A172 (cell line): ENCODE data around the gene RALY. TPM values are rescaled to one million over a fixed set of nuclear protein-coding genes. Genes with fewer than 3 reads are reported as not detected.

ENCODE experiments used
- DNase-seq: peaks from one replicate; pipeline ENCODE4 v3.0.0-alpha.2; 2015; ENCODE audit warnings: low spot score
- total RNA-seq: library from RNA; depleted of rRNA; stranded (reverse); fragments of >200 nt; shearing (Covaris generic); gene quantifications from 2 replicates; pipeline ENCODE4 v1.2.3, GENCODE V29; 2014

Gene RALY
- total RNA-seq, 1 experiment from 2014 or later, result 126 TPM

GRCh38 chr20:34047010-34047687, 53.4 kb downstream of the RALY start:
- no peak for DNase-seq

GRCh38 chr20:34047917-34048316, 54.2 kb downstream of the RALY start:
- no peak for DNase-seq

GRCh38 chr20:34049389-34049788, 55.7 kb downstream of the RALY start:
- no peak for DNase-seq

- no peak for DNase-seq
Observed at GRCh38 chr20:34049897-34050695, 56.4 kb downstream of the RALY start.

- no peak for DNase-seq
Observed at GRCh38 chr20:34052414-34052813, 58.7 kb downstream of the RALY start.

- no peak for DNase-seq
Observed at GRCh38 chr20:34055290-34055689, 61.6 kb downstream of the RALY start.

- DNase-seq, result no peak
Observed at GRCh38 chr20:34058831-34059230, 65.1 kb downstream of the RALY start.

- DNase-seq, result no peak
Observed at GRCh38 chr20:34060970-34061369, 67.3 kb downstream of the RALY start.

- DNase-seq, result no peak
Observed at GRCh38 chr20:34061695-34062094, 68.0 kb downstream of the RALY start.

- no peak for DNase-seq
Observed at GRCh38 chr20:34062570-34063482, 69.1 kb downstream of the RALY start.

GRCh38 chr20:34064286-34064685, 70.6 kb downstream of the RALY start:
- DNase-seq, result no peak

- DNase-seq, result peak; percentile 72
Observed at GRCh38 chr20:34065260-34065659, 71.5 kb downstream of the RALY start.

GRCh38 chr20:34066476-34067090, 72.9 kb downstream of the RALY start:
- DNase-seq, result no peak

- DNase-seq, result no peak
Observed at GRCh38 chr20:34068001-34068400, 74.3 kb downstream of the RALY start.

- DNase-seq, result peak; percentile 71
Observed at GRCh38 chr20:34069341-34070078, 75.8 kb downstream of the RALY start.

GRCh38 chr20:34070079-34070439, 76.3 kb downstream of the RALY start:
- no peak for DNase-seq

GRCh38 chr20:34070859-34071258, 77.1 kb downstream of the RALY start:
- no peak for DNase-seq

GRCh38 chr20:34072076-34072475, 78.4 kb downstream of the RALY start:
- no peak for DNase-seq

- no peak for DNase-seq
Observed at GRCh38 chr20:34072778-34073177, 79.1 kb downstream of the RALY start.

GRCh38 chr20:34074101-34074760, 80.5 kb downstream of the RALY start:
- no peak for DNase-seq

- DNase-seq, result no peak
Observed at GRCh38 chr20:34075647-34076046, 81.9 kb downstream of the RALY start.
